ENCODE measurements around the gene NBPF10.
"Not testable (repeated sequence)": the region's sequence is repeated elsewhere in the genome, so short reads cannot be mapped to it uniquely, and the experiment has no call there.

The NBPF10 gene

GRCh38 chr1:146144465-146144864, at the start of gene NBPF10:
Gene NBPF10 (minus strand): TSS chr1:146144804. CDS start chr1:146144769, 35 bp downstream.
- not testable (repeated sequence) for H3K27ac ChIP-seq

GRCh38 chr1:146174531-146174930, 29.9 kb upstream of the NBPF10 start:
- not testable (repeated sequence) for DNase-seq (ENCODE audit: low spot score)
- peak overlapping the region in 1 of 2 donors; percentile 73 for H3K27ac ChIP-seq

More at GRCh38 chr1:146144465-146144864, at the start of gene NBPF10:
- H3K4me3 ChIP-seq; DNase-seq (ENCODE audit: low spot score): not testable (repeated sequence)

GRCh38 chr1:146167740-146168139, 23.1 kb upstream of the NBPF10 start:
- H3K4me3 ChIP-seq; DNase-seq (ENCODE audit: low spot score); H3K27ac ChIP-seq: not testable (repeated sequence)

More at GRCh38 chr1:146174531-146174930, 29.9 kb upstream of the NBPF10 start:
- H3K4me3 ChIP-seq: not testable (repeated sequence)

- not testable (repeated sequence) for DNase-seq (ENCODE audit: low spot score); H3K4me3 ChIP-seq; H3K27ac ChIP-seq
These were observed 22.7 kb upstream of the NBPF10 start for GRCh38 chr1:146167273-146167672.
